WTC11 (cell line): ENCODE data around the gene SAMD8.
"Not testable (repeated sequence)": the region's sequence is repeated elsewhere in the genome, so short reads cannot be mapped to it uniquely, and the experiment has no call there.

Experiments used
- CTCF ChIP-seq: fragments of 200-600 bp; IDR thresholded peaks from 2 replicates; pipeline ENCODE4 v1.8.0; 2022; ENCODE audit warnings: antibody characterized with exemption
- E2F4 ChIP-seq: sonication (generic); formaldehyde crosslinking; IDR thresholded peaks from 2 replicates; pipeline ENCODE4 v1.8.1; 2022; ENCODE audit warnings: low read depth, mild to moderate bottlenecking, moderate library complexity, missing genetic modification reagents, borderline replicate concordance
- JUN ChIP-seq: sonication (generic); formaldehyde crosslinking; IDR thresholded peaks from 2 replicates; pipeline ENCODE4 v1.8.0; 2023; ENCODE audit warnings: mild to moderate bottlenecking, missing genetic modification reagents
- NFE2L1 ChIP-seq: sonication (generic); formaldehyde crosslinking; IDR thresholded peaks from 2 replicates; pipeline ENCODE4 v1.8.1; 2023; ENCODE audit warnings: missing genetic modification reagents
- ZNF138 ChIP-seq: sonication (generic); formaldehyde crosslinking; conservative IDR thresholded peaks from 2 replicates; pipeline ENCODE4 v1.8.1; 2022; ENCODE audit warnings: mild to moderate bottlenecking, moderate library complexity, missing genetic modification reagents
- ZNF232 ChIP-seq: sonication (generic); formaldehyde crosslinking; IDR thresholded peaks from 2 replicates; pipeline ENCODE4 v1.8.0; 2022; ENCODE audit warnings: mild to moderate bottlenecking, missing genetic modification reagents

- TF ChIP-seq CTCF; E2F4 (CRISPR knock-in tag); JUN (CRISPR knock-in tag); ZNF138 (CRISPR knock-in tag); ZNF232 (CRISPR knock-in tag); NFE2L1: not testable (repeated sequence)
These were observed 77.1 kb downstream of the SAMD8 start for GRCh38 chr10:75188522-75188921.
